ENCODE measurements around the gene TJP2.

DNA sequence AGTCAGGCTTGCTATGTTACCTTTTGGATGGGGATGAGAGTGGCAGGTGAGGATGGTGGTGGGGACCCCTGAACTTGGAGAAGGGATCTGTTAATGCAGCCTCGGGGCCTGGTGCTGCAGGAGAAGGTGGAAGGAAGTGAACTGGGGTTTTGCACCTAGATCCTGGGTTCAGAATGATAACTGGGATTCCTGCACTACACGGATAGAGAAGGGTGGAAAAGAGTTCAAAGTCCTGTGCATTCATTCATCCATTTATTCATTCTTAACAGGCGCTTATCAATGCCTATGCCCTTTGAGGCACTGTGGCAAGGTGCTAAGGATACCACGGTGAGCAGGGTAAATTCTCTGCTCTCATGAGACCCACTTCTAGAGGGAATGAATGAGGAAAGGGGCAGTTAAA is 41.7 kb upstream of the TJP2 start:
- TF ChIP-seq ZNF610 (tag by site-specific recombination; IDR thresholded peaks at IDR 0.05; ENCODE audit: borderline replicate concordance), result no peak
- TF ChIP-seq HOXD13 (CRISPR knock-in tag; IDR thresholded peaks at IDR 0.05; ENCODE audit: borderline replicate concordance), result no peak
- no peak for TF ChIP-seq CTCF (tag by site-specific recombination; IDR thresholded peaks at IDR 0.05)
- no peak for TF ChIP-seq ZNF274 (IDR thresholded peaks at IDR 0.05; ENCODE audit: low read length)
- TF ChIP-seq ZNF274 (tag by site-specific recombination; IDR thresholded peaks at IDR 0.05; ENCODE audit: borderline replicate concordance), result no peak
- TF ChIP-seq TSHZ1 (tag by site-specific recombination; IDR thresholded peaks at IDR 0.05; ENCODE audit: borderline replicate concordance), result no peak
- TF ChIP-seq ZNF155 (tag by site-specific recombination; IDR thresholded peaks at IDR 0.05), result no peak
- TF ChIP-seq YY1 (tag by site-specific recombination; IDR thresholded peaks at IDR 0.05), result no peak
- TF ChIP-seq, protein P1, sequence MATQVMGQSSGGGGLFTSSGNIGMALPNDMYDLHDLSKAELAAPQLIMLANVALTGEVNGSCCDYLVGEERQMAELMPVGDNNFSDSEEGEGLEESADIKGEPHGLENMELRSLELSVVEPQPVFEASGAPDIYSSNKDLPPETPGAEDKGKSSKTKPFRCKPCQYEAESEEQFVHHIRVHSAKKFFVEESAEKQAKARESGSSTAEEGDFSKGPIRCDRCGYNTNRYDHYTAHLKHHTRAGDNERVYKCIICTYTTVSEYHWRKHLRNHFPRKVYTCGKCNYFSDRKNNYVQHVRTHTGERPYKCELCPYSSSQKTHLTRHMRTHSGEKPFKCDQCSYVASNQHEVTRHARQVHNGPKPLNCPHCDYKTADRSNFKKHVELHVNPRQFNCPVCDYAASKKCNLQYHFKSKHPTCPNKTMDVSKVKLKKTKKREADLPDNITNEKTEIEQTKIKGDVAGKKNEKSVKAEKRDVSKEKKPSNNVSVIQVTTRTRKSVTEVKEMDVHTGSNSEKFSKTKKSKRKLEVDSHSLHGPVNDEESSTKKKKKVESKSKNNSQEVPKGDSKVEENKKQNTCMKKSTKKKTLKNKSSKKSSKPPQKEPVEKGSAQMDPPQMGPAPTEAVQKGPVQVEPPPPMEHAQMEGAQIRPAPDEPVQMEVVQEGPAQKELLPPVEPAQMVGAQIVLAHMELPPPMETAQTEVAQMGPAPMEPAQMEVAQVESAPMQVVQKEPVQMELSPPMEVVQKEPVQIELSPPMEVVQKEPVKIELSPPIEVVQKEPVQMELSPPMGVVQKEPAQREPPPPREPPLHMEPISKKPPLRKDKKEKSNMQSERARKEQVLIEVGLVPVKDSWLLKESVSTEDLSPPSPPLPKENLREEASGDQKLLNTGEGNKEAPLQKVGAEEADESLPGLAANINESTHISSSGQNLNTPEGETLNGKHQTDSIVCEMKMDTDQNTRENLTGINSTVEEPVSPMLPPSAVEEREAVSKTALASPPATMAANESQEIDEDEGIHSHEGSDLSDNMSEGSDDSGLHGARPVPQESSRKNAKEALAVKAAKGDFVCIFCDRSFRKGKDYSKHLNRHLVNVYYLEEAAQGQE (tag by site-specific recombination; IDR thresholded peaks at IDR 0.05), result no peak
- no peak for TF ChIP-seq PRDM10 (tag by site-specific recombination; IDR thresholded peaks at IDR 0.05)
- TF ChIP-seq ZNF324 (tag by site-specific recombination; IDR thresholded peaks at IDR 0.05), result no peak
- no peak for TF ChIP-seq ZNF792 (tag by site-specific recombination; IDR thresholded peaks at IDR 0.05)
- no peak for TF ChIP-seq ZNF707 (tag by site-specific recombination; IDR thresholded peaks at IDR 0.05)
- TF ChIP-seq ZNF26 (tag by site-specific recombination; IDR thresholded peaks at IDR 0.05), result no peak
- TF ChIP-seq, protein P2, sequence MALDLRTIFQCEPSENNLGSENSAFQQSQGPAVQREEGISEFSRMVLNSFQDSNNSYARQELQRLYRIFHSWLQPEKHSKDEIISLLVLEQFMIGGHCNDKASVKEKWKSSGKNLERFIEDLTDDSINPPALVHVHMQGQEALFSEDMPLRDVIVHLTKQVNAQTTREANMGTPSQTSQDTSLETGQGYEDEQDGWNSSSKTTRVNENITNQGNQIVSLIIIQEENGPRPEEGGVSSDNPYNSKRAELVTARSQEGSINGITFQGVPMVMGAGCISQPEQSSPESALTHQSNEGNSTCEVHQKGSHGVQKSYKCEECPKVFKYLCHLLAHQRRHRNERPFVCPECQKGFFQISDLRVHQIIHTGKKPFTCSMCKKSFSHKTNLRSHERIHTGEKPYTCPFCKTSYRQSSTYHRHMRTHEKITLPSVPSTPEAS (tag by site-specific recombination; IDR thresholded peaks at IDR 0.05), result no peak
